GM18520 (cell line): ENCODE results near the gene TRMT11.
"Not testable (repeated sequence)": the region's sequence is repeated elsewhere in the genome, so short reads cannot be mapped to it uniquely, and the experiment has no call there.

Experiments
- ATAC-seq: cut with Tn5 transposase; IDR thresholded peaks from one replicate; pipeline ENCODE4 v1.9.1; 2021; ENCODE audit not compliant: unreplicated experiment

Gene TRMT11

DNA sequence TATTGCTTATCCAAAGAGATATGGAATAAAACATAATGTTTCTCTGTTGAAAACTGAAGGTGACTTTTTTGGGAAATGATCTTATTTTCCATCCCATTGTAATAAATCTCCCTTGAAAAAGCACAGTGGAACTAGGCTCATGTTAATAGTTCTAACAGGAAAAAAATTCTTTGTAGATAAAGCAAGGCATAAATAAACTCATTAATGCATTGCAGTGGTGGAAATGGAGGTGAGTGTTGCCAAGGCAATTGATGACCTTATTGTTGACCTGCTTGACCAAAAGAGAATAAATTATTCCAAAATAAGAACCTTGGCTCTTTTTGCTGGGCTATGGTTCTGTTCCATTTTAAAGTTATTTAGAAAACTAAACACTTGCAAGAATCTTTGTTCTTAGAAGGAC lies 55.2 kb downstream of the TRMT11 start:
- ATAC-seq = no peak

DNA sequence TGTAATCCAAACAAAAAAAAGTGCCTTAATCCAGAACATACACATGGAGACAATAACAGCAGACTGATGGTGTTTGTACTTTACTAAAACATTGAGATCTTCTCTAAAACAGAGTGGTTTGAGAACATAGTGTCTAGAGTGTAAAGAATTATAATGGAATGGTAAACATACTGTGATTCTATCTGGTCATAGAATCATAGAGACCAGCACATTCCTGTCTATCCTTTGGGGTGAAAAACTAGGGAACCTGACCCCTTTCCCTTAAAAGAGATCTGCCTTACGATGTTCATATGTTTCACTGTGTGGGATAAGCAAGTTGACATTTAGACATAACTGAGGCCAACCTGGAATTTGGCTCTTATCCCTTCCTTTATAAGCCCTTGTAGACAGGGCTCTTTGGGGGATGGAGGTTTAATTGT lies 55.7 kb downstream of the TRMT11 start:
- no peak for ATAC-seq

DNA sequence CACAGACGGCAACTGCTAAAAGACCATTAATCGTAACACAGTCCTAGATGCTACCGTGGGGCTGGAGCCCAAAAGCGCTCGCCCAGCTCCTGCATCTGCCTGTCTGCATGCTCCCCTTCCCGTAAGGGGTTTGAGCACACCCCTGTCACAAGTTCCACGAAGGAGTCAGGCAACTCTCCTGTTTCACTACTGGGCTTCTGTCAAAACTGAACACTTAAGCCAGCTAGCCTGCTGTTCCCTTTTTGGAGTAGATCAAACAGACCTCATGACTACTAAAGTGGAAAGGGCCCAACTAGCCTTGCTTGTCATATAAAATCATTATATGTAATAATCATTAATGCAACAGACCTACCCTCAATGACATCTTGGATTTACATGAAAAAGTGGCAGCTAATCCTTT lies 61.3 kb downstream of the TRMT11 start:
- no peak for ATAC-seq

DNA sequence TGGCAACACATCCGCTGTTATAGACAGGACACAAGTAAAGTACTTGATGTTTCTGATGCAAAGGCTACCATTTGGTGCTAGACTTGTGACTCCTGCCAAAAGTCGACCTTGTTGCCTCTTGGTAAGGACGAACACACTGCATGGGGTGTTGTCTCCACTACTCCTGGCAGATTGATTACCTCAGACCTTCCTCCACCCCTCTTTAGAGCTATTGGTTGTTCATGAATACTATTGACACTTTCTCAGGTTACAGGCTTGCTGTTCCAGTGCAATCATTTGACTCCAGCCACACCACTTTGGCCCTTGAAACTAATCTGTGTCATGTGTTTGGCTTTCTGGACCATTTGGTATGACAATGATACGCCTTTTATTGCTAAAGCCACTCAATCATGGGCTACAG lies 62.3 kb downstream of the TRMT11 start:
- no peak for ATAC-seq

DNA sequence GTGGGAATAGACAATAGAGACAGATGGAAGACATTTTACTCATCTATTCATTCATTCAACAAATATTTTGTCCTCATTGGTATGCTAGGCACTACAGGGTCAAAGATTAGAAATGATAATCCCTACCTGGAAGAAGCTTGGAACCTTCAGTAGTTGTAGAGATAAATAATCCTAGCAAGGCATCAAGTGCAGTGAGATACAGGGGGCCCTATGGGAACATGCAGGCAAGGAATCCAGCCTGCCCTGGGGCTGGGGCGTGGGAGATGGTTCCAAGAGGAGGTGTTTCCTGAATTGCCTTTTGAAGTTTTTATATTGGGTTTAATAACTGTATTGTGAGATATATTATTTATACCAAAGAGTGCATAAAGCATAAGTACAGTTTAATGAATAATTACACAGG lies 64.5 kb downstream of the TRMT11 start:
- no peak for ATAC-seq

DNA sequence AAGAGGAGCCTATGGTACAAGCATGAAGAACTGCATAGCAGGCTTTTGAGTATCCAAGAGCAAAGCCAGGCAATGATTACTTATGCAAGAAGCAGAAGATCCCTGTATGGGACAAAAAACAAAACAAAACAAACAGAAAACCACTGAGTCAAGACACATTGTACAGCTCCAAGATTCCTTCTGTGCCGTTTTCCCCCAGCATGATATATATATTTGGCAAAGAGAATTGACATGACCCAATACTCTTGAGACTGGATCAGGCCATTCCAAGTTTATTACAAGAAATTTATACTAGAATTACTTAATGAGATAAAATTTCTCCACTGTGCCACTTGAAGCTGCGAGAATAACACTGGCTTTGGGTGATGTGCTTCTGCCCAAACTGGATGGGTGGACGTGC lies 65.5 kb downstream of the TRMT11 start:
- ATAC-seq = no peak

DNA sequence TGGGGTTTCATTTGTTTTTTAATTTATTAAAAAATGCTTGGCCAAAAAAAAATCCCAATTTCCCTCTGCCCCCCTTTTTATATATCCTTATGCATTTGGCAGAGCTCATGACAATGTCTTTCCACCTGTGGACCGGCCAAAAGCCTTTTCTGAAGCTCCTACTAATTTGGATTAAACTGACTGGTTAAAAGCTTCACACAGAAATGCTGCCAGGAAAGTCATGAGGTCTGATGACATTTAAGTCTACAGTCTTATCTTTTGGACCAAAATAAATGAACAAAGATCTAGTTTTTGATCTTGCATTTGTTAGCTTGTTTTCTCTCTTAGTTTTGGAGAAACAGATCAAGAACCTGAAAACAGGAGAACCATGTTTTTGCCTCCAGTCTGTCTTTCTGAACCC lies 66.1 kb downstream of the TRMT11 start:
- no peak for ATAC-seq

DNA sequence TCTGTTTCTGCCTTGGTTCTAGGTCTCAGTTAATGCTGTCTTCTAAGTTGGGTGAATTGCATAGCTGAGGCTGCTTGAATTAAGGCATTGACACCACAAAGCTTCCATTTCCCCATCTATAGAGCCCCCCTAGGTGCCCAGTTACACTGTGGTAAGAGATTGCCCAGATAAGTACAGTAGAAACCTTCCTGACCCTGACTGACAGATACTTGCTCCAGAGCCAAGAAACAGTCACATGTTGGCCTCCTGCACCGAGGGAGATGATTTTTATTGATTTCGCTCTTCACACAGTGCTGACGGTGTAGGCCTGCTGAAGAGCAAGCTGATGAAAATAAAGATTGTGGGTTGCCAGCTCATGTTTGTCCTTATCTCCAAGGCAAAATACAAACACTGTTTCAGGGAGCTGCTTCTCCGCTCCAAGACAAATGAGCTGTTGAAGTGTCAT lies 67.9 kb downstream of the TRMT11 start:
- ATAC-seq = no peak

DNA sequence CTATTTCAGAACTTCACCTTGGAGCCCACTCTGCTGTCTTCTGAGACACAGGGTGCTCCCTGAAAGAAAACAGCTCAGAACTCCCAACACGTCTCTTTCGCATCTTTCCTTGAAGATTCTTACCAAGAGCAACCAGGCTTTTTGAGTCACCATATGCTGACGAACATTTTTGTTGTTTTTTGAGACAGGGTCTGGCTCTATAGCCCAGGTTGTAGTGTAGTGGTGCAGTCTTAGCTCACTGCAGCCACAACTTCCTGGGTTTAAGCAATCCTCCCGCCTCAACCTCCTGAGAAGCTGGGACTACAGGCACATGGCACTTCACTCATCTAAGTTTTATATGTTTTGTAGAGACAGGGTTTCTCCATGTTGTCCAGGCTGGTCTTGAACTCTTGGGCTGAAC lies 68.5 kb downstream of the TRMT11 start:
- ATAC-seq = no peak

DNA sequence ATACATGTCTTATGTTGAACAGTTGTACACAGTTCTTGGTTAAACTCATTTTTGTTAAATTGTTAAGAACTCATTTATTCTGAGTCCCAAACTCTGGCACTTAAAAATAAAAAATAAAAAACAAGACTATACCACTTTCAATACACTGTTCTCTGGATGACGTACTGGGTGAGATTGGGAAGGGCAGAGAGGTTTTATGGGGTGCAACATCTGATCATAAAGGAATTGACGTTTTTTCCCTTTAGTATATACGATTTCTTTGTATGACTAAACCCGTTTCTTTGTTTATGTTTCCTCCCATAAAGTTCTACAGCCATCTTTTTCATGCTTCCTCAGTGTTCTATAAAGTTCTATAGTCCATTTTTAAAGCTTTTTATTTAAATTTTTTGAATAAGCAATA lies 69.1 kb downstream of the TRMT11 start:
- ATAC-seq = no peak

DNA sequence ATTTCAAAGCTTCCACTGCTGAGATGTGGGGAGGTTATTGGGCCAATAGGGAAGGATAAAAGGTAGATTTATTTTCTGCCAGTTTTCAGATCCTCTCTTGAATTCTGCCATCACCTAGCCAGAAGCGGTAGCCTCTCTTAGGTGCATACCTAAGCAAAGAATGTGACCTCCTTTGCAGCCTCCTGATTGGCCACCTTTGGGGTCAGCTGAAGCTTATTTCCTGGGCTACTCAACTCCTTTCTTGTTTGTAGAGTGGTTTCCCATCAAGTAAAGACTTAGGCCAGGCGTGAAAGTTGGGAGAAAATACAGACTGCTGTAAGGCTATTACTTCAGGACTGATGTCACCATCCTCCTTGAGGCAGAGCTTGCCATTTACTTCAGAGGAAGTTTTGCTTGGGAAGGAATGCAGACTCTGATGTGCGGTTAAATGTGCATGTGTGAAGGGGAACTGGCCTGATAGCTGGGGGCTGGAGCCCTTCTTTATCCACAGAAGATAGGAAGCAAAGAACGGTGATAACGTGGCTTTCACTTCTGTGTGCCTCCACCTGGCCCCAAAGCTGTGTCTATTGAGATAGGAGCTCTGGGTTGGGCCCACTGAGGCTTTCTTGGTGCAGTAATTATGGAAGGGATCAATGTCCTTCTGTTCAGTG lies 70.1 kb downstream of the TRMT11 start:
- no peak for ATAC-seq

DNA sequence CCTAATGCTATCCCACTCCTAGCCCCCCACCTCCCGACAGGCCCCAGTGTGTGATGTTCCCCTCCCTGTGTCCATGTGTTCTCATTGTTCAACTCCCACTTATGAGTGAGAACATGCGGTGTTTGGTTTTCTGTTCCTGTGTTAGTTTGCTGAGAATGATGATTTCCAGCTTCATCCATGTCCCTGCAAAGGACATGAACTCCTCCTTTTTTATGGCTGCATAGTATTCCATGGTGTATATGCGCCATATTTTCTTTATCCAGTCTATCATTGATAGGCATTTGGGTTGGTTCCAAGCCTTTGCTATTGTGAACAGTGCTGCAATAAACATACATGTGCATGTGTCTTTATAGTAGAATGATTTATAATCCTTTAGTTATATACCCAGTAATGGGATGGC lies 71.7 kb downstream of the TRMT11 start:
- not testable (repeated sequence) for ATAC-seq

DNA sequence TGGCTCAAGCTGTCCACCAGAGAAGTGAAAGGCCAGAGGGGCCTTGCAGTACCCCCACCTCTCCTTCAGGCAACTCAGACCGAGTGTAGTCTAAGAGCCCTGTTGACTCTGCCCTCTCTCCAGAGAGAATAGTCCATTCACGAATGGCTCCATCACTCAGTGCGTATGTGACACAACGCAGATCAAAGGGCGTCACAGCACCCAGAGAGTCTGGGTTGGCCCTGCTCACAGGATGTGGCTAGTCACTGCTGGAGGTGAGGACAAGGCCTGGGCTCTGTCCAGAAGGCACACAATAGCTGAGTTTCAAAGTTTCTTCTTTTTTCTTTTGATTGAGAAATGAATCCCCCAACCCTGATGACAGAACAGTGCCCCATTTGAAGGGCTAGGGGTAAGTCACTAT lies 74.1 kb downstream of the TRMT11 start:
- no peak for ATAC-seq

DNA sequence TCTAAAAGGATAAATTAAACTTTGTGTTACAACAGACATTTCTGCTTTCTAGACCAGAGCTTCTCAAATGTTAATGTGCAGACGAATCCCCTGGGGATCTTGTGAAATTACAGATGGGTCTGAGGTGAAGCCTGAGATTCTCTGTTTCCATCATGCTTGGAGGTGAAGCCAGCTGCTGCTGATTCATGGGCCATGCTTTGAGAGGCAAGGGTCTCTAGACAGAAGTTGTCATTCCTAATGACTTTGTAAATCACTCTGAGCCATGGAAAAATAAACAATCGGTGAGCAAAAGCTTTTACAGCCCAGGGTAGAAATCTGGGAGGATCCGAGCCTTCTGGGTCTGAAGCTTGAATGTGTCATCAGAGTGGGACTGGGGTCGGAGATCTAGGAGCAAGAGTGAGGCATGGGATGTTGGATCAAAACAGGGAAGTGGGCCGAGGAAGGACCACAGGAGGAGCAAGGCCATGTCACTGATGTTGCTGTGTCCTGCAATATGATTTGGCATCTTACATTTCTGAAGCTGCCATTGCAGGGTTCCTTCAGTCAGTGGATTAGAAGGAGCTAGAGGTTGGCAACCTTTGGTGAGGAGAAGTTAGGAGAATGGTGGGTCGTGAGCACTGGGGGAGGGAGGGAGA lies 77.3 kb downstream of the TRMT11 start:
- ATAC-seq = peak; percentile 64

DNA sequence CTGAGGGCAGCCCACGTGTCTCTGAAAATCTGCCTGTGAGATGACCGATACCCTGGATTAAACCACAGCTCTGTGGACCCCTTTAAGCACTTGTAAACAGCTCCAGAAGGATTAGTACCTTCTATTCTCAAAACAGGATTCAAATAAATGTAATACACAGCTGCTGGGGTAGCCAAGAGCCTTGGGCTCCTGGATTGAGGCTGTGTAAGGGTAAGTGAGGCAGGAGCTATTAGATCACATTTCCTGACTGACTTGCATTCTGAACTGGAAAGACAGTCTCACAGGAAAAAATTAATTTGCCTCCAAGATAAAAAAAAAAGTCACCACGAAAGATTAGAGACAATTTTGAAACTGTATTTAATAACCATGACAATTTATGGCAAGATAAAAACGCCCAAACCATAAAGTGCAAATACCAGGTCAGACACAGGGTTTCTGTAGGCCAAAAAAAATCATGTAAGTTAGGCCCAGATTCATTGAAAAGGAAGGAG lies 78.0 kb downstream of the TRMT11 start:
- ATAC-seq = no peak

DNA sequence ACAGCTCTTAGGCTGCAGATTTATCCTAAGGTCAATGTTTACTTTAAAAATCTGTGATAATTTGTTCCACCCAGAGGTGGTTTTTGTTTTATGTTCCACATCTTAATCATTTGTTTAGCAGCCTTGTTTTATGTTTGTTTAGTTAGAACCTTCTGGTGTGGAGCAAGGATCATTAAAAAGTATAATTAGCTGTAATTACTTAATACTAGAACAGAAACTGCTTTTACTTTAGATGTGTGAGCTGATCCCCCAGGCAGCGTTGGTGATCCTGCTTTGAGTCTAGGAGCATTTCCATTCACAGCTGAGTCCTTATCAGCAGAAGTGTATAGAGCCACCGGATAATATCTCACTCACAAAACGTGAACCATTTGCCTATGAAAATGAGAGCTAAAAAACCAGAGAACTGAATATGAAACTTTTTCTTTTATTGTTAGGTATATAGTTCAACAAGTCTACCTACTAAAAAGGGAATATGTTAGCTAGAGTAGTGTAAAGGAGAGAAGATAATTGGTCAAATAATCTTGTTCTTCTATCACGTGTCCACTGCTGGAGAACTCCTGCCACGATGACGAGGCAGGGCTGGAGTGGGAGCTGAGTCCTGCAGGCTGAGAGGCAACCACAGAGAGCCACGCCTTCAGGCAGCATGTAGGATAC lies 78.5 kb downstream of the TRMT11 start:
- ATAC-seq = no peak

DNA sequence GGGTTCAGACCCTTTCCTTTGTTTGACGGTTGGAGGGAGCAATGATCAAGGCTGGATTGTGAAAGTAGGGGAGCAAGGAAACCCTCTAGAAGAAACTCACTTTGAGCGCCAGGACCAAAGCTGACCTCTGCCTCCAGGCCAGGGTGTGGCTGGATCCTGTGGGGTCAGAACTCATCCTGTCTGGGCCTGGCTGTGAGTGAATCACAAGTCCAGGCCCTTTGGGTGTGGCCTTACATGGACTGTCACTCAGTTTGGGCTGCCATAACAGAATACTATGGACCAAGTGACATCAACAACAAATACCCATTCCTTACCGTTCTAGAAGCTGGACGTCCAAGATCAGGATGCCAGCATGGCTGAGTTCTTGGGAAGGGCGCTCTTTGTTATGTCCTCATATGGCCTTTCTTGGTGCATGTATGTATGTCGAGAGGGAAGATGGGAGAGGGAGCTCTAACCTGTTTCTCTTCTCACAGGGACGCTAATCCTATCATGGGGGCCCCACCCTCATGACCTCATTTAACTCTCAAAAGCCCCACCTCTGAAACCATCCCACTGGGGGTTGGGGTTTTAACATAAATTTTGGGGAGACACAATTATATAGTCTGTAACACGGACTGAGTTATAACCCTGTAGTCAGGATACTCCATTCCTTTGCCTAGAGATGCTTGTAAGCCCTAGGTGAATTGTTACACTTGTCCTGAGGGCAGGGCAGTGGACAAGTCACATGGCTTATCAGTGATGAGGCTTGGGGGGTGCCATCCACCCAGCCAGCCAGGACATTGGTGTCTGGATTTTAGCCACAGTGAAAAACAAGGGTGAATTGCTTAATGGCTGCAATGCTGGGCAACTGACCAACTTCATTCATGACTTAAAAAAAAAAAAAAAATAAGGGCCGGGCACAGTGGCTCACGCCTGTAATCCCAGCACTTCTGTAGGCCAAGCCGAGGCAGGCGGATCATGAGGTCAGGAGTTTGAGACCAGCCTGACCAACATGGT lies 80.0 kb downstream of the TRMT11 start:
- no peak for ATAC-seq

DNA sequence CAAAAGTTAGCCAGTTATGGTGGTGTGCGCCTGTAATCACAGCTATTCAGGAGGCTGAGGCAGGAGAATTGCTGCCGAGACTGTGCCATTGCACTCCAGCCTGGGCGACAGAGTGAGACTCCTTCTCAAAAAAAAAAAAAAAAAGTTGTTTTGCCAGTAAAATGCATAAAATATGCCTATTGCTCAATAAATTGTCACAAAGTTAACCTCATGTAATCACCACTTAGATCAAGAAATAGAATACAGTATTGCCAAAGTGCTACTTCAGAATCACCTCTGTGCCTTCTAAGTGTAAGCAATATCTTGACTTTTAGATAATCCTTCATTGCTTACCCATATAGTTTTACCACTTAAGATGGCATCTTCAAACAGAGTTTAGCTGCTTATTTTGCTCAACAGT lies 80.7 kb downstream of the TRMT11 start:
- ATAC-seq = no peak

DNA sequence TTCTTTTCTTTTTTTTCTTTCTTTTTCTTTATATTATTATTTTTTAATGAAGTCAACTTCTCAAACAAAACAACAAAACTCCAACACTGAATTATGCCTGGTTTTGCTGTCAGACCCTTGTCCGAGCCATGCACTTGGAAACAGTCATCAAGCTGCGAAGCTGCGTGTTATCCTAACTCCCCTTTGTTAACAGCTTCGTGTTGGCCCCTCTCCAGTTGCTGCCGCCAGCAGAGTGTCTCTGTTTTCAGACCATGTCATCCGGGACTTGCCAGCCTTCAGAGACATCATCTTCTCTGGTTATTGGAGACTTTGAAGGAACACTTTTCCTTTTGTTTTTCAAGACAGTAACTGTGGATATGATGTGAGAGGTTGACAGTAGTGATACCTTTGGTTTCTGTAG lies 83.1 kb downstream of the TRMT11 start:
- ATAC-seq = no peak

DNA sequence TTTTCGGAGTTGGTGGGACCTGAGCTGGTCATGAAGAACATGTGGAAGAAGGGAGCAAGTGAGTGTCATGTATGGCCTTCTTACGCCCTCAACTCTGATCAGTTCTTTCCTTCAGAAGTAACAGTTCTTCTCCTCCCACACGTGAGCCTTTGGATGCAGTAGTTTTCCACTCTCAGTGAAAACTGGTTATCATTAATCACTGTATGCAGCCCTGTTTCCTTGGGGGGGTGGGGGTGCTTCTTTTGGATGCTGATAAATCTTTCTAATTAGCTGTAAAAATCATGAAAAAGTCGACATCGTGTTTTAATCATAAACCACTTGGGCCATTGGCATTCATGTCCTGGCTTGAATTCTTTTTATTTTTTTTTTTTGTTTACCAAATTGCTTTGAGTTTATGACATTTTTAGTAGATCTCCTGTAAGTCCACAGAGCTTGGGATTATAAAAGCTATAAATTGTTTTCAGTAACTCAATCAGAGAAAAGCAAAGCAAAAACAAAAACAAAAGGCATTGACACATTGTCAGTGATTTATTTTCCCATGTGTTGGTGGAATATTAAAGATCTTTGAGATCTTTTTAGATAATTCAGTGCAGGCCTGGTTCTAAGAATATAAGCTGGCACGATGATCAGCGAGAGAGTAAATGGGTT lies 84.8 kb downstream of the TRMT11 start:
- no peak for ATAC-seq

DNA sequence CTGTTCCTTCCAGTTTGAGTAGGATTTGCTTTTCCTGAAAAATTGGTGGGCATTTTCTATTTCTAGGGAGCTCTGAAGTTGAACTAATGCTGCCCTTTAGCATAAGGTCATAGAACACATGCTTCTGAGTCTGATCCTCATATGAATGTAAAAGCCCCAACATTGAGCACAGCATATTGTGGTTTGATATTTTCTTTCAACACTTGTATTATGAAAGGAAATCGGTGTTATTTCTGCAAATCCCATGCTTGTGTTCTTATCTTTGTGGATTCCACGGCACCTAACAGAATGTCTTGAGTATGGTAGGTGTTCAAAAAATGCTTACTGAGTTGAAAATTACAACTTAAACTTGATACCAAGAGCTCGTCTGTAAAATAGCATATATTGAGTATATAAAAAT lies 85.8 kb downstream of the TRMT11 start:
- ATAC-seq = no peak
